Middle frontal gyrus (tissue), 1 donor: ENCODE measurements around the gene MUC4.
"Not testable (repeated sequence)": the region's sequence is repeated elsewhere in the genome, so short reads cannot be mapped to it uniquely, and the experiment has no call there.

ENCODE experiments used
- DNase-seq: peaks from one replicate; pipeline ENCODE4 v3.0.0-alpha.2; 2015; ENCODE audit warnings: low spot score; ENCODE audit errors: extremely low spot score

The MUC4 gene

DNA sequence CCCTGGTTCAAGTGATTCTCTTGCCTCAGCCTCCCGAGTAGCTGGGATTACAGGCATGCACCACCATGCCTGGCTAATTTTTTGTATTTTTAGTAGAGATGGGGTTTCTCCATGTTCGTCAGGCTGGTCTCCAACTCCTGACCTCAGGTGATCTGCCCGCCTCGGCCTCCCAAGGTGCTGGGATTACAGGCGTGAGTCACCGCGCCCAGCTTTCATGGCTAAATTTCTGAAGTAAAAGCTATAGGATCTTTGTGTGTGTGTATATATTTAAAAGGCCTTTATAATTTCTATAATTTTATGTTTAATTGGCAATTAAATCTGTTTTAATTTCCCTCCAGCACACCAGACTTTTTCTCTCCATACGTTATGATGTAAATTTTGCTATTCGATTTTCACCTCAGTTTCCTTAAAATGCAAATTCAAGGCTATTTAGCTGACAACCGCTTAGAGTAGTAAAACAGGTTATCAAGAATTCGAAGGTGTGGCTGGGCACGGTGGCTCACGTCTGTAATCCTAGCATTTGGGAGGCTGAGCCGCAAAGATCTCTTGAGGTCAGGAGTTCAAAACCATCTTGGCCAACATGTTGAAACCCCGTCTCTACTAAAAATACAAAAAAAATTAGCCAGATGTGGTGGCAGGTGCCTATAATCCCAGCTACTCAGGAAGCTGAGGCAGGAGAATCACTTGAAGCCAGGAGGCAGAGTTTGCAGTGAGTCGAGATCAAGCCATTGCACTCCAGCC lies 92.0 kb downstream of the MUC4 start:
- DNase-seq = not testable (repeated sequence)

DNA sequence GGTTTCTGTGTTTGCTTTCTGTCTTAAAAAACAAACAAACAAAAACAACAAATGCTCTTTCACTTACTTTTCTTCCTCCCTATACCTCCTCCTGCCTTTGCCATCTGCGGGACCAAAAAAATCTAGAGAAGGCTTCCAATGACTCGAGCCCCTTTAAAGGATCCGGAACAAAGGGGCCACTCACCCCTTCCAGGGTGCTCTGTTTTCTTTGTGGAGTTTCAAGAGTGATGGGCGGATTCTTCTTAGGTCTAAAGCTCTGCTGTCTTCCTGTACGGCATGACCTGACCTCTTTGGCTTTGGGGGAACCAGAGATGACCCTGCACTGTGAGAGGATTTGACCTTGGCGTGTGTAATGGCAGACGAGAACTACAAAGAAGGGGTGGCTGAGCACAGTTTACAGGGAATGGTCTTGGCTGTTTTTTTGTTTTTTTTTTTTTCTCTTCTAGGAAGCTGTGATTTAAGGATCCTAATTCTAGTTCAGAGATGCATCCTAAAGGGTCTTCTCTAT lies 93.2 kb downstream of the MUC4 start:
- no peak for DNase-seq

DNA sequence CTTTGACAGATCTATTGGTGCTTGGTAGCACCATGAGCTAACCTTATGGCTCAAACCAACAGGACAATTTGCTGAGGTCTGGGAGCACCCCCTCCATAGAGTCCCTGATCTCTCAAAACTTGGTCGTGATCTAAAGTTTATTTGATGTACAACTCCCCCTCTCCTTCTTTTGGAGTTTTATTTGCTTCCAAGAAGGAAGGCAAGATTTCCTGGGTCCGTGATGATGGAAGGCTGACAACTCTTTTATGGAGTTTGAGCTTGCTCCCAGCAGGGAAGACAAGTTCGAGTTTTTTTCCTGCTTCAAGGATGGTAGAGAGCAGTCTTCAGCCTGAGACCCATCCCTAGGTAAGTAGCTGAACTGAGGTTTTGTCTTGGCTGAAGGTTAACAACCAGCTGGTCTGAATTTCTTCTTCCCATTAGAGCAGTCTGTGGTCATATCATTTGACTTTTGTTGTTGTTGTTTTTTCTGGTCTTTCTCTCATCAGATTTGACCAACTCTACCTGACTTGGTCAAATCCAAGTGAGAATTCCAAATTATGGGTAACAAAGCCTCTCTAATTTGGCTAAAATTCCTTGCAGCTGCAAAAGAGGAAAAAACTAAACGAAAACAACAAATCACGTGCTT lies 93.8 kb downstream of the MUC4 start:
- DNase-seq = no peak

DNA sequence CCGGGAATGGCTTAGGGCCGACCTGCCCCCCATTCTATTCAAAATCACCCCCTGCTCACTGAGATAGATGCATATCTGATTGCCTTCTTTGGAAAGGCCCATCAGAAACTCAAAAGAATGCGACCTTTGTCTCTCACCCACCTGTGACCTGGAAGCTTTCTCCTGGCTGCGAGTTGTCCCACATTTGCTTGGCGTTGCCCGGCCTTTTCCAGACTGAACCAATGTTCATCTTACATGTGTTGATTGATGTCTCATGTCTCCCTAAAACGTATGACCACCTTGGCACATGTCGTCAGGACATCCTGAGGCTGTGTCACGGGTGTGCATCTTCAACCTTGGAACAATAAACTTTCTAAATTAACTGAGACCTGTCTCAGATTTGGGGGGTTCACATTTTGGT lies 94.3 kb downstream of the MUC4 start:
- DNase-seq = no peak

DNA sequence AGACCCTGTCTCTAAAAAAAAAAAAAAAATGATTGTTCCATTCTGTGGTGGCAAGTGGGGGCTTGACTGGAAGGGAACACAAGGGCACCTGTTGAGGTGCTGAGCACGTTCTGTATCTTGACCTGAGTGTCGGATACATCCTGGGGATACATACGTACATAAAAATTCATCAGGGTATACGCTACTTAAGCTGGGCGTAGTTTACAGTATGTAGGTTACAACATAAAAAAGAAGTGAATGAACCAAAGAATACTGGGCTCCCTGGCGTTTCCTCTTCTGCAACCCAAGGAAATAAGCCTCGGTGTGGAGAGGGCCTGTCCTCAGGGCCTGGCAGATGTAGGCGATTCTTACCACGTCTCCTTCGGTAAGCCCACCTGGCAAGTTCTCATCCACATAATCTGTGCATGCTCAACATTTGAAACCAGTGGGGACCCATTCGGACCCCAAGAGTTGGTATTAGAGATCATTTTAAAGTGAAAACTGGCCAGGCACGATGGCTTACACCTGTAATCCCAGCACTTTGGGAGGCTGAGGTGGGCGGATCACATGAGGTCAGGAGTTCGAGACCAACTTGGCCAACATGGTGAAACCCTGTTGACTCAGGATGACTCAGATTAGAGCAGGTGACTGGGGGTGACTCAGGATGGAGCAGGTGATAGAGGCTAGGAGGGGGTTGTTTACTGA lies 96.0 kb downstream of the MUC4 start:
- DNase-seq = no peak

DNA sequence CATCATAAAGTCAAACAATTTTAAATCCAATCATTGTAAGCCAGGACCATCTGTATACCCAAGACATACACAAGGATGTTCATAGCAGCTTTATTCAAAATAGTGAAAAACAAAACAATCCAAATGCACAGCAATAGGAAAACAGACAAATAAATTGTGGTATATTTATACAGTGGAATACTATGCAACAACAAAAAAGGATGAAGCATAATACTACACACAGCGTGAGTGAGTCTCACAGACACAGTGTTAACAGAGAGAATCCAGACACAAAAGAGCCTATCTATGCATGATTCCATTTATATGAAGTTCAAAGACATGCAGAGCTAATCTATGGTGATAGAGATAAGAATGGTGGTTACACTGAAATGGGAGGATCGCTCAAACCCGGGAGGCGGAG lies 96.6 kb downstream of the MUC4 start:
- DNase-seq = no peak

DNA sequence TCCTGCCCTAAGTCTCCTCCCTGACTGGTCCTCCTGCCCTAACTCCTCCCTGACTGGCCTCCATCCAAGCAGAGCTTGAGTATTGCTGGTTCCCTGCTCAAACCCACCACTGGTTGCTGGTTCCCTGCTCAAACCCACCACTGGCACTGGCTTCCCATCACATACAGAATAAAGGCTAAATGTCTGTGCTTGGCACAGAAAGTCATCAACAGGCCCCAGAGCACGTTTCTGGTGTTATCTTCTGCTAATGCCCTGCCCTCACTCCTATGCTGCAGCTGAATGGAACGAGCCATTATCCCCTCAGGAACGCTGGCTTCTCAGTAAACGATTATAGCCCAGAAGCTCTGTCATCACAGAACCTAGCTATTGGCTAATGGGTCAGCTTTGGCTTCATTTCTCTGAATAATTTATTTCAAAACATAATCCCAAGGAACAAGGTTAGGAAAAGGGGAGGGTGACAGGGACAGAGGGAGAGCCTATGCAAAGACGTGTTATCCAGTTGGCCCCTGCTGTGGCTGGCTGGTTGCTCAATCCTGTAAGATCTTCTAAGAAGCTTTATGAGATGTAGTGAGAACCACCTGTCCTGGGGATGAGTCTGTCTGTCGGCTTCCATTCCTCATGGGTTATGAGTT lies 97.2 kb downstream of the MUC4 start:
- no peak for DNase-seq

DNA sequence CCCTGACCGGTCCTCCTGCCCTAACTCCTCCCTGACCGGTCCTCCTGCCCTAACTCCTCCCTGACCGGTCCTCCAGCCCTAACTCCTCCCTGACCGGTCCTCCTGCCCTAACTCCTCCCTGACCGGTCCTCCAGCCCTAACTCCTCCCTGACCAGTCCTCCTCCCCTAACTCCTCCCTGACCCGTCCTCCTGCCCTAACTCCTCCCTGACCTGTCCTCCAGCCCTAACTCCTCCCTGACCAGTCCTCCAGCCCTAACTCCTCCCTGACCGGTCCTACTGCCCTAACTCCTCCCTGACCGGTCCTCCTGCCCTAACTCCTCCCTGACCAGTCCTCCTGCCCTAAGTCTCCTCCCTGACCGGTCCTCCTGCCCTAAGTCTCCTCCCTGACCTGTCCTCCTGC lies 98.6 kb downstream of the MUC4 start:
- not testable (repeated sequence) for DNase-seq

DNA sequence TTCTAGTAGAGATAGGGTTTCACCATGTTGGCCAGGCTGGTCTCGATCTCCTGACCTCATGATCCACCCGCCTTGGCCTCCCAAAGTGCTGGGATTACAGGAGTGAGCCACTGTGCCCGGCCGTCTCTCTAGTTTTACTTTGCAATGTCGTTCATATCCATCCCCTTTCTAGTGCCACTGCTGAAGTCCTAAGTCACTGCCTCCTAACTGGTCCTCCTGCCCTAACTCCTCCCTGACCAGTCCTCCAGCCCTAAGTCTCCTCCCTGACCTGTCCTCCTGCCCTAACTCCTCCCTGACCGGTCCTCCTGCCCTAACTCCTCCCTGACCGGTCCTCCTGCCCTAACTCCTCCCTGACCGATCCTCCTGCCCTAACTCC lies 99.2 kb downstream of the MUC4 start:
- DNase-seq = not testable (repeated sequence)

DNA sequence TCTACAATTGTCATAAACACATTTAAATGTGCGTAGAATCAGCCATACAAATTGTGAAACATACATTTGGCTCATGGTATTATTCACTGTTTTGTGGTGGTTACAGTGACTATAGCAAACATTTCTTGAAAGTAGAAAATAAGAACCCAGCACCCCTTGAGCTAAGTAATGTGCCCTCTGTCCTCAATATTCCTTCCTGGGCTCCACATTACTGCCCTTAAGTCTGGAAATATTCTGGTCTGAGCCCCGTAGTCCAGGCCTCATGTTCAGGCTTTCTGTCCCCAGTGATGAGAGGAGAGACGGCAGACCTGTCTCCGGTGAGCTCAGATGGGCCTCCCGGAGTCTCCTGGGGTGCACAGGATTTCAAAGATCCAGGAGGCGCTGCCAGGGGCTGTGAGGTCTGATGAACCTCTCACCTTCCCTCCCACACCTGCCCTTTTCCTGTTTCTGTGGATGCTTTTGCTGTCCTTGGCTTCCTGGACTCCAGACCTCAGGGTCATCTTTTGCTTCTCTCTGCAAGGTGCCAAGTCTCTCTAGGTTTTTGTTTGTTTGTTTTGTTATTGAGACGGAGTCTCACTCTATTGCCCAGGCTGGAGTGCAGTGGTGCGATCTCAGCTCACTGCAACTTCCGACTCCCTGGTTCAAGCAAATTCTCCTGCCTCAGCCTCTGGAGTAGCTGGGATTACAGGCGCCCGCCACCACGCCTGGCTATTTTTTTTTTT lies 99.8 kb downstream of the MUC4 start:
- DNase-seq = no peak

DNA sequence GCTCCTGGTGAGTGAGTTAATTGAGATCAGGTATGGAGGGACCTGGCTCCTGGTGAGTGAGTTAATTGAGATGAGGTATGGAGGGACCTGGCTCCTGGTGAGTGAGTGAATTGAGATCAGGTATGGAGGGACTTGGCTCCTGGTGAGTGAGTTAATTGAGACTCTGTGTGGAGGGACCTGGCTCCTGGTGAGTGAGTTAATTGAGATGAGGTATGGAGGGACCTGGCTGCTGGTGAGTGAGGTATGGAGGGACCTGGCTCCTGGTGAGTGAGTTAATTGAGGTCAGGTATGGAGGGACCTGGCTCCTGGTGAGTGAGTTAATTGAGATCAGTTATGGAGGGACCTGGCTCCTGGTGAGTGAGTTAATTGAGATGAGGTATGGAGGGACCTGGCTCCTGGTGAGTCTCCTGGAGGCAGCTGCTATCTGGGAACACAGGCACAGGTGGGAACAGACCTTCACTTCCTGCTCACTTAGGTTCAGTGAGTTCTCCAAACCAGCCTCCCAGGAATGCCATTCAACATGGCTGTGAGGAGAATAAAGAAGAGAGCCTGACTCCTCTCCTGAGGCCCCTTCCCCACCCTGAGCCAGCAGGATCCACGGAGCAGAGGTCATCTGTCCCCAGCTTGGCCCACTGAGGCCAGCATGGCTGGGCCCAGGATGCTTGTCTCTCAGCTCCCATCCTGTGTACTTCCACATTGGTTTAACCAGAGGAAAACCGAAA lies 100.5 kb downstream of the MUC4 start:
- DNase-seq = not testable (repeated sequence)

DNA sequence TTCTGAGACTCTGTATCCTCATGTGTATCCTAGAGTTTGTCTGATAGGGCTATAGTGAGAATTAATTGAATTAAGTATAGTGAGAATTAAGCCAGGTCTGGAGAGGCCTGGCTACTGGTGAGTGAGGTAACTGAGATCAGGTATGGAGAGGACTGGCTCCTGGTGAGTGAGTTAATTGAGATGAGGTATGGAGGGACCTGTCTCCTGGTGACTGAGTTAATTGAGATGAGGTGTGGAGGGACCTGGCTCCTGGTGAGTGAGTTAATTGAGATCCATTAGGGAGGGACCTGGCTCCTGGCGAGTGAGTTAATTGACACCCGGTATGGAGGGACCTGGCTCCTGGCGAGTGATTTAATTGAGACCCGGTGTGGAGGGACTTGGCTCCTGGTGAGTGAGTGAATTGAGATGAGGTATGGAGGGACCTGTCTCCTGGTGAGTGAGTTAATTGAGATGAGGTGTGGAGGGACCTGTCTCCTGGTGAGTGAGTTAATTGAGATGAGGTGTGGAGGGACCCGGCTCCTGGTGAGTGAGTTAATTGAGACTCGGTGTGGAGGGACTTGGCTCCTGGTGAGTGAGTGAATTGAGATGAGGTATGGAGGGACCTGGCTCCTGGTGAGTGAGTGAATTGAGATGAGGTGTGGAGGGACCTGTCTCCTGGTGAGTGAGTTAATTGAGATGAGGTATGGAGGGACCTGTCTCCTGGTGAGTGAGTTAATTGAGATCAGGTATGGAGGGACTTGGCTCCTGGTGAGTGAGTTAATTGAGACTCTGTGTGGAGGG lies 101.4 kb downstream of the MUC4 start:
- DNase-seq = not testable (repeated sequence)

DNA sequence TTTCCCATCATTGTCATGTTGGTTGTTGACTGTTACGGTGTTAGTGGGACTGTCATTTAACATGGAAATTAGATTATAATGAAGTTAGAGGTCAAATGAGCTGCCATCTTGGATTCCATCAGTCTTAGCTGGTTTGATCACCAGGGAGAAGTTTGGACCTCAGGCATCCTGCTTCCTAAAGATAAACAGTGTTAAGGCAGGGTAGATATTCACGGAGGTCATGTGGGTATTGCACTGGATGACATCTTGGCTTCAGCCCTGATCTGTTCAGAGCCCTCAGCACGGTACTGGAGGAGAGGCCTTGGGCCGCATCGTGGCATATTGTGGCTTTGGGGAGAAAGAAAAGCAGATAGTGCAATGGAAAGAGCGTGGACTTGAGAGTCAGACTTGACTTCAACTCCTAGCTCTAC lies 102.0 kb downstream of the MUC4 start:
- DNase-seq = no peak

DNA sequence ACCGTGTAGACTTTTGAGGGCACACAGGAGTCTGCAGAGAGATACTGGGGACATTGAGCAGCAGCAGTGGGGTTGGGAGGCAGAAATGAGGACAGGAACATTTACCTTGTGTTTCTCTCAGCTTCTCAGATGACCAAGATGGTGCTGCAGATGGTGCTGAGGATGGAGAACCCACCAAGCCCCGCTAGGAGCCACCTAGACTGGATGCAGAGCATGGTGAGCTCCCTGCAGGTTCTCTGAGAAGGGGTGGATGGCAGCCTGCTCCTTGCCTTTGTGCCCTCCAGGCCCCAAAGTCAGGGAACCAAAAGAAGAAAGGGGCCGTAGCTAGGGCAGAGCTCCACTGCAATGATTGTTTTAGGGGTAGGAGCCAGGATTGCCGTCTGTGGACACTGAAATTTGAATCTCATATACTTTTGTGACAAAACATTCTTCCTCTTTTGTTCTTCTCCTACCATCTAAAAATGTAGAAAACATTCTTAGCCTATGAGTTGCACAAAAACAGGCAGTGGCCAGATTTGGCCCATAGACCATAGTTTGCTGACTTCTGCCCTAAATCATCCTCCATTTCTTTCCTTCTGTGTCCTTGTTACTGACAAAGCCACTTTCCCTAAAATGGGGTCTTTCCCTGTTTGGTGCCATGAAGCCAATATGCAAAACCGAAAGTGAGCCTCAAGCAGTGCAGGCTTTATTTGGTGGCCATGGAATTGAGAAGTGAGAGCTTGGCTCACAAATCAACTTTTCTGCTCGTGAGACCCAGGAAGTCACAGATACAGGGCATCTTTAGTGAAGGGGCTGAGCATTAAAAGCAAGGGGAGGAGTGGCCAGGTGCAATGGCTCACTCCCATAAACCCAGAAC lies 102.9 kb downstream of the MUC4 start:
- DNase-seq = no peak

DNA sequence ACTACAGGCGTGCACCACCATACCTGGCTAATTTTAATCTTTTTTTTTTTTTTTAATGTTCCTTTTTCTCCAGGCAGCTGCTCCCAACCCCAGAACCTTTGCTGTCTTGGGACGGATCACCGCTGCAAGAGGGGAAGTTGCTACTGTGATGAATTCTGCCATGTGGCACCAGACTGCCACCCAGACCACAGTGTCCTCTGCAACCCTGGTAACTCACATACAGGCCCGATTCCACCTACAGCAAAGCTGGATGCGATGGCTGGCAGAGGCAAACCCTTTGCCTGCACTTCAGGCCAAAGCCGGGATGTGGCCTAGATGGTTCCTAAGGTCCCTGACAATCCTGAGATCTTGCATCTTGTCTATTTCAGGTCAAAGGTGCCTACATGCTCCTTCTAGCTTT lies 103.7 kb downstream of the MUC4 start:
- no peak for DNase-seq

DNA sequence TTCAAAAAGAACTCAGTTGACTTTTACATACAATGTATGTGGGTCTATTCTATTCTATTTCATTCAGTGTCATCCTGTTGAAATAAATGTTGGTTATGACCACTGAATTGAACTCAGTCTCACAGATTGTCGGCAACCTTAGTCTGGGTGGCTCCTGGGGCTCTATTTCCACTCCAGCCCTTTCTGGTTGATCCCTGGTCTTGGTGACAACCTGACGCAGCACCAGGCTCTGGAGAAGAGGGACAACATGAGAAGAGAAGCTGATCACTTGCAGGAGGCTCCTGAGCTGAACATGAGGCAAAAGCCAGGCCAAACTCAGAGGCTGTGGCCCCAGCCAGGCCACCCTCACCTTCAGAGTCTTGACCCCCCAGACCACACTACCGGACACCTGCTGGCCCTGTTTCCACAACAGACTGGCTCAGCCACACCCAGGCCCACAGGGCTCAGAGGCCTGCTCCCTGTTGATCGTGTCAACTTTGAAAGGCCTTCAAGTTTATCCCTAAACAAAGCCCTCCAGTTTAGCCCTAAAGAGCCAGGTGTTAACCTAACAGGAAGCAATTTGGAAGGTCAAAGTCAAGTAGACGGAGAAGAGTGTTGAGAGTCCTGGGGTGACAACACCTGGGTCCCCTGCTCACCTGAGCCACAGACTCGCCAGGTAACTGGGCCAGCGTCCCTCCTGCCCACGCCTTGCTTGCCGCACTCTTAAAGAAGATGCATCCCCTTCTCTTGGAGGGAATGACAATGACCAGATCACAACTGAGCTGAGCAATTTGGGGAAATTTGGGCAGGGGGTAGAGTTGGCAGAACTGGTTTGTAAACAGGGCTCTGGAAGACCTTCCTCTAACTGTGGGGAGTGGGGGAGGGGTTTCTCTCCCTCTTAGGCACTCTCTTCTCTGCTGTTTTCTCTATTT lies 106.4 kb downstream of the MUC4 start:
- DNase-seq = no peak

DNA sequence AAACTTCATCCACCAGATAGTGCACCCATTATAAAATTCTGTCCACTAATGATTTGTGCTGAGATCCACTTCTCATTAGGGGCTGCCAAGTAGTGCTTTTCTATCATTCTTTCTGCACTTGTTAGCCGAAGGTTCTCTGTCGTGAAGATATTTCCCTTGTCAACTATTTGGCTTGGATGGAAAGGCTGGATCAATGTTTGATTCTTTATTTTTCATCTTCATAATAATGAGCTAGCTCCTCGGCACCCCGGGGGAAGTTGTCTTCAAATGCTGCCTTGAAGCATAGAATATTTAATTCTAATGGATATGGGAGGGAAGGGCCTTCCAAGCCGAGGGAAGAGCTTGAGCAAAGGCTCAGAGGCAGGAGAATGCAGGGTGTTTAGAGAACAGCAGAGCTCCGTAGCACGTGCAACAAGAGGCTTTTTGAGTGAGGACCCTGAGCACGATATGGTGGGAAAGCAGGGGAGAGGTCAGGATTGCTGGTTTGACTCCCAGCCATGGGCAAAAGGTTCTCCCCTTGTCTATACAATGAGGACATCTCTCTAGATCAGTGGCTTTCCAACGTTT lies 107.2 kb downstream of the MUC4 start:
- DNase-seq = no peak

DNA sequence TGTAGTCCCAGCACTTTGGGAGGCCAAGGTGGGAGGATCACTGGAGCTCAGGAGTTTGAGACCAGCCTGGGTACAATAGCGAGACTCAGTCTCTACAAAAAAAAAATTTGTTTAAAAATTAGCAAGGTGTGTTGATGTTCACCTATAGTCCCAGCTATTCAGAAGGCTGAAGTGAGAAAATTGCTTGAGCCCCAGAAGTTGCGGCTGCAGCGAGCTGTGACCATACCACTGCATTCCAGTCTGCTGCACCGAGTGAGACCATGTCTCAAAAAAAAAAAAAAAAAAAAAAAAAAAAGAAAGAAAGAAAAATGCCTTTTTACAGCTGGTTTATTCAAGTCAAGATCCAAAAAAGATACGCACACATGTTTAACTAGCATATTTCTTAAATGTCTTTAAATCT lies 108.0 kb downstream of the MUC4 start:
- no peak for DNase-seq
